GM12878 (cell line): Measurements from ENCODE around the gene RASSF8. TPM values are rescaled to one million over a fixed set of nuclear protein-coding genes. Genes with fewer than 3 reads are reported as not detected.

ENCODE experiments used
- ATAC-seq: fragments of 200-7000 bp; cut with Tn5 transposase; 3 replicates; pipeline ENCODE4 v1.9.1; 2020; ENCODE audit warnings: mild to moderate bottlenecking, moderate library complexity
- BruUV-seq: library from RNA; stranded (reverse); fragments of 400-500 nt; replicated peaks from 2 replicates; lab custom pipeline; 2021; lab: Mats Ljungman, UMichigan
- CTCF ChIA-PET: fragments of 300-600 bp; sonication (Branson Sonifier 250); formaldehyde crosslinking; extraction: SDS; loops from one replicate; lab custom pipeline; 2021; ENCODE audit warnings: inconsistent platforms; lab: Yijun Ruan, JAX
- POLR2A ChIA-PET: fragments of 350-600 bp; formaldehyde crosslinking; extraction: SDS; loops from one replicate; lab custom pipeline; 2021; ENCODE audit warnings: inconsistent platforms; lab: Charles Lee
- RAD21 ChIA-PET: fragments of 300-600 bp; sonication (Branson Sonifier 250); formaldehyde crosslinking; loops from one replicate; lab custom pipeline; 2023; ENCODE audit warnings: antibody characterized with exemption; ENCODE audit not compliant: unreplicated experiment; lab: Charles Lee
- SMC1A ChIA-PET: fragments of 300-600 bp; sonication (Branson Sonifier 250); formaldehyde crosslinking; loops from one replicate; lab custom pipeline; 2023; ENCODE audit not compliant: unreplicated experiment, uncharacterized antibody; lab: Charles Lee
- DNase-seq: peaks from one replicate; pipeline ENCODE4 v3.0.0-alpha.2; 2011; ENCODE audit warnings: low read depth, low spot score
- FAIRE-seq: peaks from 3 replicates; lab custom pipeline; 2011; peaks lifted over from hg19 to GRCh38; lab: Jason Lieb, UNC
- H2AFZ ChIP-seq: 2 replicates; pipeline ENCODE4 v1.6.0; 2011; ENCODE audit warnings: low read depth, low read length, control low read depth; ENCODE audit not compliant: control insufficient read depth
- H3K27ac ChIP-seq: 2 replicates; pipeline ENCODE4 v1.5.1; 2011; ENCODE audit warnings: control low read depth; ENCODE audit not compliant: control insufficient read depth, insufficient read depth
- H3K27me3 ChIP-seq, 2 experiments: replicated peaks in 1 of 2; 2 replicates each; pipeline versions ENCODE4 v1.6.0 to v1.6.1; 2011; ENCODE audit warnings: low read length in 1 of 2; ENCODE audit not compliant: control insufficient read depth in 2 of 2, insufficient read depth in 2 of 2
- H3K36me3 ChIP-seq, 2 experiments: 2 replicates each; pipeline ENCODE4 v1.5.1; 2011; ENCODE audit warnings: low read length in 1 of 2; ENCODE audit not compliant: control insufficient read depth in 2 of 2, insufficient read depth in 2 of 2
- H3K4me1 ChIP-seq: 2 replicates; pipeline ENCODE4 v1.6.1; 2011; ENCODE audit warnings: mild to moderate bottlenecking, low read length, moderate library complexity, mixed read lengths; ENCODE audit not compliant: control insufficient read depth, insufficient read depth
- H3K4me2 ChIP-seq: 2 replicates; pipeline ENCODE4 v1.6.0; 2011; ENCODE audit warnings: control low read depth; ENCODE audit not compliant: control insufficient read depth, insufficient read depth
- H3K4me3 ChIP-seq: fragments of 200-600 bp; sonication (generic); 2 replicates; pipeline ENCODE4 v1.5.1; 2016
- H3K79me2 ChIP-seq: 2 replicates; pipeline ENCODE4 v1.6.0; 2011; ENCODE audit warnings: low read length; ENCODE audit not compliant: control insufficient read depth, insufficient read depth
- H3K9ac ChIP-seq: 2 replicates; pipeline ENCODE4 v1.8.0; 2011; ENCODE audit warnings: low read length, control low read depth, mixed read lengths; ENCODE audit not compliant: control insufficient read depth, insufficient read depth
- H3K9me3 ChIP-seq: replicated peaks from 3 replicates; pipeline ENCODE4 v1.5.1; 2011; ENCODE audit warnings: mild to moderate bottlenecking, low read length; ENCODE audit not compliant: control insufficient read depth, insufficient read depth
- H4K20me1 ChIP-seq: 2 replicates; pipeline ENCODE4 v1.6.0; 2011; ENCODE audit not compliant: control insufficient read depth, insufficient read depth
- BHLHE40 ChIP-seq, 2 experiments: fragments of 450-650 bp in 1 of 2; IDR thresholded peaks; 2 replicates each; pipeline ENCODE4 v1.6.1; 2011 to 2017; ENCODE audit warnings: low read depth in 2 of 2, borderline replicate concordance in 1 of 2, improper control_type of control experiment in 1 of 2, low read length in 1 of 2, mild to moderate bottlenecking in 1 of 2
- SPI1 ChIP-seq: IDR thresholded peaks from 2 replicates; pipeline ENCODE4 v1.6.1; 2011; ENCODE audit warnings: low read depth, mild to moderate bottlenecking, low read length, moderate library complexity, borderline replicate concordance; ENCODE audit not compliant: insufficient read depth
- TAF1 ChIP-seq: IDR thresholded peaks from 2 replicates; pipeline ENCODE4 v1.6.1; 2011; ENCODE audit warnings: mild to moderate bottlenecking, low read depth, low read length, borderline replicate concordance
- WGBS: methylation state at CpG from one replicate; pipeline ENCODE4 v1.1.6; 2016; ENCODE audit warnings: low lambda C conversion rate; ENCODE audit not compliant: insufficient replicate concordance, insufficient coverage; ENCODE audit errors: missing lambda C conversion rate; 5-methylcytosine and 5-hydroxymethylcytosine counted together
- in situ Hi-C: fragments of 300-500 bp; cut with MboI; formaldehyde crosslinking; loops from 9 replicates; pipeline ENCODE4 v1.14.3; 2018; ENCODE audit warnings: mixed read lengths
- intact Hi-C: fragments of 100-400 bp; cut with micrococcal nuclease; formaldehyde crosslinking; loops from one replicate; pipeline ENCODE4 v1.14.2; 2022; ENCODE audit not compliant: unreplicated experiment
- polyA plus RNA-seq, 11 experiments: library from polyadenylated mRNA; depleted of rRNA in 4 of 11; unstranded in 6 of 11; stranded (reverse) in 5 of 11; fragments of >200 nt; fragmentation: Nextera tagmentation in 4 of 11; fragmentation: Illumina TruSeq in 1 of 11; extraction: Ambion mirVana in 4 of 11; extraction: Trizol in 1 of 11; gene quantifications; 1 replicate in 1 of 11; 2 replicates in 10 of 11; pipeline versions ENCODE4 v1.2.1 to v1.2.3, GENCODE V29; 2011 to 2016; ENCODE audit warnings: inconsistent platforms in 2 of 11, missing spikeins in 2 of 11, low read depth in 1 of 11
- total RNA-seq, 4 experiments: library from RNA; depleted of rRNA in 3 of 4; stranded (reverse); fragments of >200 nt in 3 of 4; fragmentation: Illumina TruSeq in 1 of 4; extraction: Trizol in 1 of 4; gene quantifications; 2 replicates each; pipeline versions ENCODE4 v1.2.1 to v1.2.3, GENCODE V29; 2013 to 2021
- TF ChIP-seq, protein P1 (sequence below): fragments of 450-650 bp; formaldehyde crosslinking; IDR thresholded peaks from 2 replicates; pipeline ENCODE4 v1.4.0; 2020; ENCODE audit warnings: mild to moderate bottlenecking, moderate library complexity
- TF ChIP-seq, protein P2 (sequence below), 3 experiments: IDR thresholded peaks in 2 of 3; conservative IDR thresholded peaks in 1 of 3; 2 replicates each; pipeline ENCODE4 v1.5.1; 2011; ENCODE audit warnings: low read depth in 3 of 3, low read length in 3 of 3, mild to moderate bottlenecking in 3 of 3, control low read depth in 2 of 3, moderate library complexity in 2 of 3, inconsistent platforms in 1 of 3, mixed read lengths in 1 of 3; ENCODE audit not compliant: control insufficient read depth in 2 of 3, insufficient read depth in 1 of 3; ENCODE audit errors: extremely low read depth in 1 of 3

RASSF8 gene
- total and polyA plus RNA-seq, 10 of the 15 experiments (the other 5 are each of a cell fraction or from before 2014, with no cell fraction given), result 0.06 to 0.18 (median 0.08) TPM; not detected in 6

DNA sequence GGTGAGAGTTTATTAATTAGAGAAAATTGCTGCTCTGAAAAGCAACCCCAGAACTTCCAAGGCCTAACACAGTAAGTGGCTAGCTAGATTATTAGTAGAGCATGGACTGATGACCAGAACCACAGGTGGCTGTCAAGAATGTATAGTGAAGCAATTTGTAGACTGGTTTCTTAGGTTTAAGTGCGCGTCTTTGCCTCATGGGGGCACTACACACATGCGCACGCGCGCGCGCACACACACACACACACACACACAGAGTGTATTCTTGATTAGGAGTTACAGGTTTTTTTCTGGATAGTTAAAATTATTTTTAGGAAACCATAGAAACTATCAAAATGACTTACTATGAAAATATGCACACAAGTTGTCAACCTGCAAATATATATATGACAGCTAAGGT, 99.8 kb downstream of the RASSF8 start:
- H3K4me1 ChIP-seq, result peaks cover 4% of the 10 kb centered on the region; the same call in 1 of the 2 replicates
- H3K79me2 ChIP-seq, result no peaks in the 10 kb centered on the region
- H3K36me3 ChIP-seq, result no peaks in the 10 kb centered on the region
- CTCF ChIA-PET, result no interaction called here
- H3K4me2 ChIP-seq, result no peak overlapping the region
- POLR2A ChIA-PET, result no interaction called here
- no peaks in the 10 kb centered on the region; the same call in 2 of the 3 replicates for H3K9me3 ChIP-seq
- H3K27ac ChIP-seq, result no peak overlapping the region
- no peaks in the 10 kb centered on the region for H4K20me1 ChIP-seq
- RAD21 ChIA-PET, result interaction anchor here (0.6 kb wide), 1 partner anchor 623 kb away, joined by 3 read pairs; no protein-coding TSS in a partner anchor
- BruUV-seq, result no TSS peak
- DNase-seq (no peak), ATAC-seq (peak; percentile 44; the same call in 2 of the 3 replicates), FAIRE-seq (no peak)
- SMC1A ChIA-PET, result interaction anchor here (1.4 kb wide), 1 partner anchor 57 kb away, joined by 3 read pairs; no protein-coding TSS in a partner anchor
- 76% methylated on average over 8 of the region's 8 CpGs for WGBS
- intact Hi-C loops (no loop called here), in situ Hi-C loops (no loop called here)
- no peak overlapping the region for H3K9ac ChIP-seq
- TF ChIP-seq, protein P1, sequence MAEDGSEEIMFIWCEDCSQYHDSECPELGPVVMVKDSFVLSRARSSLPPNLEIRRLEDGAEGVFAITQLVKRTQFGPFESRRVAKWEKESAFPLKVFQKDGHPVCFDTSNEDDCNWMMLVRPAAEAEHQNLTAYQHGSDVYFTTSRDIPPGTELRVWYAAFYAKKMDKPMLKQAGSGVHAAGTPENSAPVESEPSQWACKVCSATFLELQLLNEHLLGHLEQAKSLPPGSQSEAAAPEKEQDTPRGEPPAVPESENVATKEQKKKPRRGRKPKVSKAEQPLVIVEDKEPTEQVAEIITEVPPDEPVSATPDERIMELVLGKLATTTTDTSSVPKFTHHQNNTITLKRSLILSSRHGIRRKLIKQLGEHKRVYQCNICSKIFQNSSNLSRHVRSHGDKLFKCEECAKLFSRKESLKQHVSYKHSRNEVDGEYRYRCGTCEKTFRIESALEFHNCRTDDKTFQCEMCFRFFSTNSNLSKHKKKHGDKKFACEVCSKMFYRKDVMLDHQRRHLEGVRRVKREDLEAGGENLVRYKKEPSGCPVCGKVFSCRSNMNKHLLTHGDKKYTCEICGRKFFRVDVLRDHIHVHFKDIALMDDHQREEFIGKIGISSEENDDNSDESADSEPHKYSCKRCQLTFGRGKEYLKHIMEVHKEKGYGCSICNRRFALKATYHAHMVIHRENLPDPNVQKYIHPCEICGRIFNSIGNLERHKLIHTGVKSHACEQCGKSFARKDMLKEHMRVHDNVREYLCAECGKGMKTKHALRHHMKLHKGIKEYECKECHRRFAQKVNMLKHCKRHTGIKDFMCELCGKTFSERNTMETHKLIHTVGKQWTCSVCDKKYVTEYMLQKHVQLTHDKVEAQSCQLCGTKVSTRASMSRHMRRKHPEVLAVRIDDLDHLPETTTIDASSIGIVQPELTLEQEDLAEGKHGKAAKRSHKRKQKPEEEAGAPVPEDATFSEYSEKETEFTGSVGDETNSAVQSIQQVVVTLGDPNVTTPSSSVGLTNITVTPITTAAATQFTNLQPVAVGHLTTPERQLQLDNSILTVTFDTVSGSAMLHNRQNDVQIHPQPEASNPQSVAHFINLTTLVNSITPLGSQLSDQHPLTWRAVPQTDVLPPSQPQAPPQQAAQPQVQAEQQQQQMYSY (CRISPR knock-in tag), result no peak
- TF ChIP-seq SPI1, result no peak
- no peak for TF ChIP-seq BHLHE40 (IDR thresholded peaks at IDR 0.05; ENCODE audit: borderline replicate concordance in 1 of 2, low read depth in 2 of 2, low read length in 1 of 2)
- TF ChIP-seq, protein P2, sequence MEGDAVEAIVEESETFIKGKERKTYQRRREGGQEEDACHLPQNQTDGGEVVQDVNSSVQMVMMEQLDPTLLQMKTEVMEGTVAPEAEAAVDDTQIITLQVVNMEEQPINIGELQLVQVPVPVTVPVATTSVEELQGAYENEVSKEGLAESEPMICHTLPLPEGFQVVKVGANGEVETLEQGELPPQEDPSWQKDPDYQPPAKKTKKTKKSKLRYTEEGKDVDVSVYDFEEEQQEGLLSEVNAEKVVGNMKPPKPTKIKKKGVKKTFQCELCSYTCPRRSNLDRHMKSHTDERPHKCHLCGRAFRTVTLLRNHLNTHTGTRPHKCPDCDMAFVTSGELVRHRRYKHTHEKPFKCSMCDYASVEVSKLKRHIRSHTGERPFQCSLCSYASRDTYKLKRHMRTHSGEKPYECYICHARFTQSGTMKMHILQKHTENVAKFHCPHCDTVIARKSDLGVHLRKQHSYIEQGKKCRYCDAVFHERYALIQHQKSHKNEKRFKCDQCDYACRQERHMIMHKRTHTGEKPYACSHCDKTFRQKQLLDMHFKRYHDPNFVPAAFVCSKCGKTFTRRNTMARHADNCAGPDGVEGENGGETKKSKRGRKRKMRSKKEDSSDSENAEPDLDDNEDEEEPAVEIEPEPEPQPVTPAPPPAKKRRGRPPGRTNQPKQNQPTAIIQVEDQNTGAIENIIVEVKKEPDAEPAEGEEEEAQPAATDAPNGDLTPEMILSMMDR (IDR thresholded peaks at IDR 0.05 in 2 of 3, conservative IDR thresholded peaks at IDR 0.05 in 1 of 3; ENCODE audit: control insufficient read depth in 2 of 3, extremely low read depth in 1 of 3, insufficient read depth in 1 of 3, low read depth in 3 of 3, low read length in 3 of 3), result peak; percentile 21 to 31 (median 23); a peak in 4 of 6 replicates
- no peak for TF ChIP-seq TAF1
- H3K4me3 ChIP-seq, result no peak overlapping the region
- H3K27me3 ChIP-seq, result peaks cover 0 to 2% of the 10 kb centered on the region in 2 experiments; a peak in 1 of 4 replicates
- no peak overlapping the region for H2AFZ ChIP-seq
